GM19193 (cell line): Measurements from ENCODE around the gene VSTM5.

Experiments
- POLR2A ChIP-seq: IDR thresholded peaks from 4 replicates; pipeline ENCODE4 v1.6.1; 2011; ENCODE audit not compliant: insufficient read depth, insufficient read length; ENCODE audit errors: extremely low read depth

The VSTM5 gene

DNA sequence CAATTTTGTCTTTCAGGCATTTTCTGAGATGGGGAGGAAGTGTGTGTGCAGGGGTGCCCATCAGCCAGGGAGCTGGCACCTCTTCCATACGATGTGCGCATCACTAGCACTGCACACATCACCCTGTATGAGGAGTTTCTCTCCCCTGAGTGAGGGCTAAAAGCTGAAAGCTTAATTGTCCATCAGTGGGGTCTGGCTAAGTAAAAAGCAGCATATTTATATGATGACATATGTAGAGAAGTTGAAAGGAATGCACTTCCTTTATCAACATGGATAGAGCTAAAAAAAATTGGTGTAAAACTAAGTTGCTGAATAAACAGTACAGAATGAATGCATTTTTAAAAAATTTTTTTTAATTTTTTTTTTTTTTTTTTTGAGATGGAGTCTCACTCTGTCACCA lies 4.0 kb downstream of the VSTM5 start:
- TF ChIP-seq POLR2A = no peak

DNA sequence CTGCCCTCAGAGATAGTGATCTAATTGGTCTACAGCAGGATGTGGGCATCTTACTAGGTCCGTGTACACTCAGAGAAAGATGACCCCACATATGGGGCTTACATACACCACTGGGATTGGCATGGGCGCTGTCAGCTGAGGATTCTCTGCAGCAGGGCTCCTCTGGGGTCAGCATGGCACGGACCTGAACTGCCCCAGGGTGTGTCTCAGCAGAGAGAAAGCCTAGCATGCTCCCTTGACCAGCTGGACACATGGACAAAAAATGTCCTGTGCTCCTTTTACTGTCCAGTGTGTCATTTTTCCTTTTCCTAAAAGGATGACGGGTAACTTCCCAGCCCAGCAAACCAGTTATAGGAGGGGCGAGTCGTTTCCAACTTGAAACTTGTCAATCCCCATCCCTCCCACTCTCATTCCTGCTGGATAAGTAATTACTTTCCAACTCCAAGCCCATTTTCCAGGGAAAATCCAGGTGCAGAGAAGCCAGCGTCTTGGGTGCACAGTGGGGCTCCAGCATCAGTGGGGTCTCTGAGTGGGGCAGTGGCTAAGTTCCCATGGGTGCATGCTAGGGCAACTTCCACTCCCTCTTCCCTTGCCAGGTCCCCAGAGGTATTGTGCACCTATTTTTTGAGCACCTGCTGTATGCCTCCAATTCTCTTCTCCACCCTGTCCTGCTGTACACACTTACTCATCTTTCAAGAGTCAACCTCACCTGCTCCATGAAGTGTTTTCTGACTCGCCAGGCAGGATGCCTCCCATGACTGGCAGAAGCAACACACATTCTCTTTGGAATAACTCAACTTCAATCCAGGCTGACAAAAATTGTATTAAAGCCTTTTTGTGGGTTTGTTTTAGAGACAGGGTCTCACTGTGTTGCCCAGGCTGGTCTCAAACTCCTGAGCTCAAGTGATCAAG lies 5.0 kb downstream of the VSTM5 start:
- no peak for TF ChIP-seq POLR2A

DNA sequence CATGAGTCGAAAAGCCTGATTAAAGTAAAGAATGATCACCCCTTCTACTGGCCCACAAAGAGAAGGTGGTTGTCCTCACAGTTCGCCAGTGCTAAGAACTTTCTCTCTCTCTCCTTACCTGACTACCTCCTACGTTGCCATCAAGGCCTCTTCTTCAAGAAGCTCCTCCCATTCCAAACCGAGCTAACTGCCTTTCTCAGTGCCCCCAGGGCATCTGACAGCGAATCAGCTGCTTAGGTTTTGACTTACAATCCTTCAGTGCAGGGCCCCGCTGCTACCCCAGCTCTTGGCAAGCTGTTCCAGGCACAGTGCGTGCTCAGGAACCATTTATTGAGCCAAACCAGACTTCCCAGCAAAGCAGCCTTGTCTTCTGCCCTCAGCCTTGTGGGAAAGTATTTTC lies 5.8 kb downstream of the VSTM5 start:
- TF ChIP-seq POLR2A = no peak

DNA sequence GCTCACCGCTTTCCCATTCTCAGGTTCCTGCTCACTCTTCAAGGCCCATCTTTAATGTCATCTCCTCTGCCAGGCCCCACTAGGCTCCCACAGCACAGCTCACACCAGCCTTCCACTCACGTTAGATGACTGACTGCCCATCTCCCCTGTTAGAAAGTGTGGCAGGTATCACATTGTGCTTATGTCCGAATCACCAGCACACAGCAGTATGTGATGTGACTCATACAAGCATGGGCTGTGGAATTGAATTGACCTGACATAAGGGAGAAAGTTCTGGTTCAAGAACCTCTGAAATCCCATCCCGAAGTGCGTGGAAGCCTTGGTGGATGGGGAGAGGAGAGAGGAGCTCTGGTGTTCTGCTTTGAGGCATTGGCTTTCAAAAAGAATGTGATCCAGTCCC lies 6.5 kb downstream of the VSTM5 start:
- TF ChIP-seq POLR2A = no peak

DNA sequence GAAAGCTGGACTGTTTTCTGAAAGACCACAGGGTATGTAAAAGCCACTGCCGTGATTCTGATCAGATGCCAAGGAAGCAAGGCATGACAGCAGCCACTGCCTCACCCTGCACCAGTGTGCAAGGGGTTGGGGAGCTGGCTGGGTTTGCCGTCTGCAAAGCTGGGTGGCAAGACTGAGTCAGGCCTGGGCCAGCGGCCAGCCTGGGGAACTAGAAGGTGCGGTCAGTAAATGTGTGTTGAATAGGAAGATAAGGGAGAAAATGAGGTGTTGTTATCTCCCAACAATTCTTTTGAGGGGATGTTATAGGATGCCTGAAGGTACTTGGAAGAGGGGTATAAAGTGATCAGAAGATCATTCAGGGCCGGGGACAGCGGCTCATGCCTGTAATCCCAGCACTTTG lies 8.0 kb downstream of the VSTM5 start:
- no peak for TF ChIP-seq POLR2A

DNA sequence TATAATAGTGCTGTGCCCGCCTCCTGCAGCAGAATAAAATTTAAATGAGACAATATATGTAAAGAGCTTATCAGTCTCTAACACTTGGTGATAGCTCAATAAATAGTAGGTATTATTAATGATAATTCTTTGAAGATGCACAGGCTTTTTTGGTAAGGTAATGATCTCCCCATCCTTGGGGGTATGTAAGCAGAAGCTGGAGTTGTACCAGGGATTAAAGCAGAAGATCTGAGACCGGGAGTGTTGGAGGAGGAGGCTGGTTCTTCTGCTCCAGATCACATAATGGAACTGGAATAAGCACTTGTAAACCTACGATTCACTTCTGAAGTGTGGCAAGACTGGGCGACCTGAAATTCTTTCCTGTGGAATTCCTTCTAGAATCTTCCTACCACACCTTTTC lies 8.4 kb downstream of the VSTM5 start:
- TF ChIP-seq POLR2A = no peak

DNA sequence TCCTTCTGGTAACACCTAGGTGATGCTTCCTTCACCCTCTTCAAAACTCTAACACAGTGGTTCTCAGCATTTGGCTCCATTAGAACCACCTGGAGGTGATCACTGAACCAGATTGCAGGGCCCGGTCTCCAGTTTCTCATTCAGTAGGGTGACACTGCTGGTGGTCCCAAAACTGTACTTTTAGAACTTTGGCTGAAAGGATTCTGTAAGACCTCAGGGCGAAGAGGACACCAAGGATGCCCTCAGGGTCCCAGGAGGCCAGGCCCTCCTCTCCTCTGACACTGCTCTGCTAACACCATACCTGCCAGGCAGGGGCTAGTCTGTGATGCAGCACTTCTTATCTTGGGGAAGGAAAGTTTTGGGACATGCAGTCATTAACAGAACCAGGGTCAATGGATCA lies 9.0 kb downstream of the VSTM5 start:
- TF ChIP-seq POLR2A = no peak

DNA sequence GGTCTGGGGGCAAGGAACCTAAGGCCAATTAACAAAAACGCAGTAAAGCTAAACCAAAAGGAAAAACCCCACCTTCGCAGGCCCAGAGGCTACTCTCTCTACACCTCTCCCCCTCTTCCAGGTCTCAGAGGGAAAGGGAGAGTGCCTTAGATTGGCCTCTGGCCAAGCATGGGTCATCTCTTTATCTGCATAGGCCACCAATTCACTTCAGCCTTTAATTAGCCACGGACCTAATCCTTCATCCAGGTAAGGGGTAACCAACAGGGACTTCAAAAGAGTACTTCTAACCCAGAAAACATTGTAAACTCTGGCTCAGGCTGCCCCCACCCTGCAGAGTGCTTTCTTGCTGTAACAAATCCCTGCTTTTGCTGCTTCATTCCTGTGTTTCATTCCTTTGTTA lies 9.4 kb downstream of the VSTM5 start:
- no peak for TF ChIP-seq POLR2A

DNA sequence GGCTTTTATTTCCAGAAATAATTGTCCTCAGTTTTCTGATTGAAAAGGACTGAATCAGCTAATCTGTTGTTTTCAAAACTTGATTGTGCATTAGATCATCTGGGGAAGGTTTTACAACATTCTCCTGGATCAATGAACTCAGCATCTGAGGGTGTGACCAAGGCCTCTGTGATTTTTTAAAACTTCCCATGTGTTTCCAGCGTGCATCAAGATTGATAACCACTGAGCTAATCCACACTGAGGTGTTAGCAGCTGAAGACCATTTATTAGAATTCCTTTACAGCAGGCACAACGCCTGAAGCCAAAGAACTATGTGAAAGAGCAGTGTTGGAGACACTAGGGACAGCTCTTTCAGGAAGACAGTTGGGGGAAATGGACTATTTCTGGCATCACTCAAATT lies 10.2 kb downstream of the VSTM5 start:
- no peak for TF ChIP-seq POLR2A

DNA sequence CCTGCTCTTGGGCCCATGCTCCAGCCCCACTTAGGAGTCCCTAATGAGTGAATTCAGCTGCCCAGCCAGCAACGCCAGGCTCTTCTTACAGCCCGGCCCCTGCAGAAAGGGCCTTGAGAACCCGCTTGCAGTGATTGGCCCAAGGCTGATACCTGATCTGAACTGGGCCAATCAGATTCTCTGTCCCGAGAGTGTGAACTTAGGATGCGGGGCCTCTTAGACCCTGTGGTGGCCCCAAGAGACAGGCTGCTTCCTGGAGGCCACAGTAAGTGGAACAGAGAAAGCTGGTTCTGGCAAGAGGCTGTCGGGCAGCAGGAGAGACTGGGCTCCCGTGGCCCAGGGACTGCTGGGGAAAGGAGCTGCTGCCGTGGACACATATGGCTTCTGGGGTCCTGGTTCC lies 11.5 kb downstream of the VSTM5 start:
- TF ChIP-seq POLR2A = no peak

DNA sequence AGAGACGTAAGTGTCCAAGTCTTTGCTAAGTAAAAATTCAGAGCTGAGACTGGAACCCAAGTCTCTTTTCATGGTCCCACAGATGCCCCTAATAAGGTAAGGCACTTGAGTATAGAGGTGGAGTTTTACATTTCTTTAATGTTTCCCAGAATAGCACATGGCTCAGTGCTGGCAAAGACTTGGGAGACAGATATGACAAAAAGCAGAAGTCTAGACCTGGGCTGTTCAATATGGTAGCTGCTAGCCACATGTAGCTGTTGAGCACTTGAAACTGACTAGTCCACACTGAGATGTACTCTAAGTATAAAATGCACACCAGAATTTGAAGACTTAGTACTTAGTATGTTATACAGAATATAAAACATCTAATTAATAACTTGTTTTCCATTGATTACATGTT lies 17.6 kb downstream of the VSTM5 start:
- TF ChIP-seq POLR2A = no peak

DNA sequence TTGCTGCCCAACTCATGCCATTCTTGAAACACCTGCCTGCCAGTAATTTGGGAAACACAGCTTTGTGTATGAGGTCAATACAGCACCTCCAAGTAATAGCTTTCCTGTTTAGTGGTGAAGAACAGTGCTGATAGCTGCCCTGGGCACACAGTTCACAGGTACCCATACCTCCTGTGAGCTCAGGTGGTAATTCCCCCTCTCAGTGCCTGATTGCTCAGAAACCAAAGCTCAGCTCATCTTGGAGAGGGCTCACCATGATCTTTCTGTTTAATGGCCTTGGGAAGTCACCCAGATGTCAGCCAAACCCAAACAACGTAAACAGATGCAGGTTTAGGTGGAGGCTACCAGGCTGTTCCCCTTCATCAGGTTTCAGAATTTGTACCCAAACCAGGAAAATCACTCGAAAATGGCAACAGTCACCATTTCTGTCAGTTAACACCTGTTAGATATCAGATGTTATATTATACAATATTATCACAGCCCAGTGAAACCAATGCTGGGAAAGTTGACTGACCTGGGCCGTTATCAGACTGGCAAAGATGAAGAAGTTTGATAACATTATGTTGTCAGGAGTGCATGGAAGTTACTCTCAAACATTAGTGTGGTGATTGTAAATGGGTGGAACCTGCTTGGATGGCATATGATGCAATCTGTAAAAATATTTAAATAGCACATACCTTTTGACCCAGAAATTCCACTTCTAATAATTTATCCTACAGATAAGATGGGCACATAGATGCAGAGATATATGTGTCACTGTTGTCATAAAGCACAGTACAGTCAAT lies 18.9 kb downstream of the VSTM5 start:
- TF ChIP-seq POLR2A = no peak

DNA sequence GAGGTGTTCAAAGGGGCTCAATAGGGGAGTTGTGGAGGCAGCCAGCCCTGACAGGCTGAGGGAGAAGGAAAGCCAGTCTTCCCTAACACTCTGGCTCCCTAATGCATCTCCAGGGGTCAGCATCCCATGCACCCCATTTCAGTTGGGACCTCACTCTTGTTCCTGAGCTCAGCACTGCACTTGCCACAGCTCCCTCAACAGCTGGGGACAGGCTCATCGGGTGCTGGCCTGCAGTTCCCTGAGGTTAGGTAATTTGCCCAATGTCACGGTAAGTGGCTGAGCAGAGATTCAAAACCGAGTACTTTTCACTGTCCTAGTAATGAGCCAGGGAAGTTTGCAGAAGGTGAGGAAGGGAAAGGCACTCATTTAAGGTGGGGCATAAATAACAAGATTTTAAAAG lies 20.8 kb downstream of the VSTM5 start:
- no peak for TF ChIP-seq POLR2A

DNA sequence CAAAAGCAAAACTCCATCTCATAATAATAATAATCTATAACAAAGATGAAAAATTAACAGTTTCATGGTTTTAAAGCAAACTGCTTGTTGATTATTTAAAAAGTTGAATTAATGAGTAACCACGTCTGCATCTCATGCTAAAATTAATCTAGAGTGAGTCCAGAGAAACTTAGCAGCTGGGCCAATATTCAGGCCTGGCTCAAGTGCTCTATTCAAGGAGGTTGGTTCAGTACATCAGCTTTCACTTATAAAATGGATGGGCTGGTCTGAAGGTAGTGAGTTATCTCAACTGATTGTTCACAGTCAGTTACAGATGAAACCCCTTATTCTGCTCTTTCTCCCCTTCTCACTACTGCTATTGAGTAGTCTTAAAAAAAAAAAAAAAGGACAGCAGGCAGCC lies 23.1 kb downstream of the VSTM5 start:
- no peak for TF ChIP-seq POLR2A

DNA sequence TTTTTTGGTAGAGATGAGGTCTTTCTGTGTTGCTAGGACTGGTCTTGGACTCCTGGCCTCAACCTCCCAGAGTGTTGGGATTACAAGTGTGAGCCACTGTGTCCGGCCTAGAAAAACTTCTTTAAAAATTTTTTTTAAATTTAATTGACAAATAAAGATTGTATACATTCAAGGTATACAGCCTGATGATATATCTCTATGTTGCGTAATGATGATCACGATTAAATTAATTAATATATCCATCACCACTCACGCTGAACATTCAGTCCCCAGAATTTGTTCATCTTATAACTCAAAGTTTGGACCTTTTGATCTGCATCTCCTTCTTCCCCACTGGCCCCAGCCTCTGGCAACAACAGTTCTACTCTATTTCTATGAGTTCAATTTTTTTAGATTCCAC lies 27.2 kb downstream of the VSTM5 start:
- TF ChIP-seq POLR2A = no peak

DNA sequence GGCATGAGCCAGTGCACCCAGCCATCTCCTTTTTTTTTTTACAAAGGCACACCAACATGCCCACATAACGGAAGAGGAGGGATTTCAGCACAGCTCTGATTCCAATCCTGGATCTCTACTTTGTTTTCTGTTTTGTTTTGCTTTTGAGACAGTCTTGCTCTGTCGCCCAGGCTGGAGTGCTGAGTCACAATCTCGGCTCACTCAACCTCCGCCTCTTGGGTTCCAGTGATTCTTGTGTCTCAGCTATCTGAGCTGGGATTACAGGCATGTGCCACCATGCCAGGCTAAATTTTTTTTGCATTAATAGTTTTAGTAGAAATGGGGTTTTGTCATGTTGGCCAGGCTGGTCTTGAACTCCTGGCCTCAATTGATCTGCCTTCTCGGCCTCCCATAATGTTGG lies 28.1 kb downstream of the VSTM5 start:
- TF ChIP-seq POLR2A = no peak
